NOMO-1 treated with DMSO at 0.1 percent for 48 hours (cell line): ENCODE measurements around the gene FTO.

Source experiments
- DNase-seq: peaks from one replicate; lab custom pipeline; 2025; ENCODE audit not compliant: unreplicated experiment; lab: John Stamatoyannopoulos, UW

FTO gene

GRCh38 chr16:53780051-53780450, 76.1 kb downstream of the FTO start:
- no peak for DNase-seq

- no peak for DNase-seq
Observed at GRCh38 chr16:53781023-53781605, 77.2 kb downstream of the FTO start.

GRCh38 chr16:53782148-53782547, 78.2 kb downstream of the FTO start:
- no peak for DNase-seq

- DNase-seq = no peak
Observed at GRCh38 chr16:53784291-53784690, 80.3 kb downstream of the FTO start.

- DNase-seq = no peak
Observed at GRCh38 chr16:53785044-53785443, 81.1 kb downstream of the FTO start.

- DNase-seq = no peak
Observed at GRCh38 chr16:53785916-53786315, 82.0 kb downstream of the FTO start.

- no peak for DNase-seq
Observed at GRCh38 chr16:53787423-53787822, 83.5 kb downstream of the FTO start.

GRCh38 chr16:53789137-53789536, 85.2 kb downstream of the FTO start:
- DNase-seq = no peak

- DNase-seq = no peak
Observed at GRCh38 chr16:53792161-53792951, 88.4 kb downstream of the FTO start.

- DNase-seq = no peak
Observed at GRCh38 chr16:53803451-53803850, 99.5 kb downstream of the FTO start.

GRCh38 chr16:53803998-53804397, 100.0 kb downstream of the FTO start:
- peak; percentile 65 for DNase-seq

GRCh38 chr16:53804467-53804866, 100.5 kb downstream of the FTO start:
- DNase-seq = peak; percentile 40

- DNase-seq = no peak
Observed at GRCh38 chr16:53805113-53805512, 101.2 kb downstream of the FTO start.

GRCh38 chr16:53805752-53806151, 101.8 kb downstream of the FTO start:
- DNase-seq = no peak

- DNase-seq = no peak
Observed at GRCh38 chr16:53809088-53809932, 105.4 kb downstream of the FTO start.

- DNase-seq = no peak
Observed at GRCh38 chr16:53812914-53813313, 109.0 kb downstream of the FTO start.

- DNase-seq = no peak
Observed at GRCh38 chr16:53814801-53815200, 110.8 kb downstream of the FTO start.

- DNase-seq = peak; percentile 88
Observed at GRCh38 chr16:53816211-53816836, 112.4 kb downstream of the FTO start.

- no peak for DNase-seq
Observed at GRCh38 chr16:53817117-53817755, 113.3 kb downstream of the FTO start.

GRCh38 chr16:53817812-53818550, 114.0 kb downstream of the FTO start:
- DNase-seq = no peak
